GM18505 (cell line): ENCODE measurements around the gene LRRC4C.
"Not testable (repeated sequence)": the region's sequence is repeated elsewhere in the genome, so short reads cannot be mapped to it uniquely, and the experiment has no call there.

Source experiments
- ATAC-seq: cut with Tn5 transposase; IDR thresholded peaks from one replicate; pipeline ENCODE4 v1.9.1; 2021; ENCODE audit not compliant: unreplicated experiment
- POLR2A ChIP-seq: IDR thresholded peaks from 4 replicates; pipeline ENCODE4 v1.6.1; 2011; ENCODE audit warnings: borderline replicate concordance; ENCODE audit not compliant: insufficient read depth, insufficient read length; ENCODE audit errors: extremely low read depth

The LRRC4C gene

DNA sequence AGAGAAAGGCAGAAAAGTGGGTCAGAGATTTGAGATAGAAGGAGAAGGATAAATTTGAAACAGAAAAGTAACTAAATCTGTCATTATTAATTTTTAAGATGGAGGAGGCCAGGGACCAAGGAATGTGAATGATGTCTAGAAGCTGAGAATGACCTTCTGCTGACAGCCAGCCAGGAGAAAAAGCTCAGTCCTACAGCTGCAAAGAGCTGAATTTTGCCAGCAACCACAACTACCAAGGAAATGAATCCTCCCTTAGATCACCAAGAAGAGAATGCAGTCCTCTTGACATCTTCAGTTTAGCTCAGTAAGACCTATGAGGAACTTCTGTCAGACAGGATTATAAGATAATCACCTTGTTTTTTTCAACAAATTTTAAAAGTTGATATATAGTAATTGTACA, 538.2 kb downstream of the LRRC4C start:
- ATAC-seq: no peak
- TF ChIP-seq POLR2A: no peak

DNA sequence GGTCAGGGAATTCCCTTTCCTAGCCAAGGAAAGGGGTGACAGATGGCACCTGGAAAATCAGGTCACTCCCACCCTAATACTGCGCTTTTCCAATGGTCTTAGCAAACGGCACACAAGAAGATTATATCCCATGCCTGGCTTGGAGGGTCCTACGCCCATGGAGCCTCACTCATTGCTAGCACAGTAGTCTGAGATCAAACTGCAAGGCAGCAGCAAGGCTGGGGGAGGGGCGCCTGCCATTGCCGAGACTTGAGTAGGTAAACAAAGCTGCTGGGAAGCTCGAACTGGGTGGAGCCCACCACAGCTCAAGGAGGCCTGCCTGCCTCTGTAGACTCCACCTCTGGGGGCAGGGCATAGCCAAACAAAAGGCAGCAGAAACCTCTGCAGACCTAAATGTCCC, 548.7 kb downstream of the LRRC4C start:
- not testable (repeated sequence) for ATAC-seq

DNA sequence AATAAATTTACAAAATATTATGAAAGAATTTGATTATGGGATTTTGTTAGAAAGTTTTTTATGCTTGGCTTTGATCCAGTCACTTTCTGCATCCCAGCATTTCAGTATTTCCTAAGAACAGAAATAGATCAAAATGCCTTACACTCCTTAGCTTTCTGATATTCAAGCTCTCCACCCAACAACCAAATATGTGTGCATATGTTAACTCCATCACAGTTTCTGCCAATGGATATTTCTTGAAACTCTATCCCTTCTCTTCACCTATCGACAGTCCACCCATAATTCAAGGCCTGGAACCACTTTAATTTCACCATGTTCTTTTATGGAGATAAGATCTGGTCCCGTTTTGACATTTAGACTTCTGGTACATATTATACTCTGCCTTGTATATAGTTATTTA, 565.0 kb downstream of the LRRC4C start:
- no peak for ATAC-seq
- no peak for TF ChIP-seq POLR2A

DNA sequence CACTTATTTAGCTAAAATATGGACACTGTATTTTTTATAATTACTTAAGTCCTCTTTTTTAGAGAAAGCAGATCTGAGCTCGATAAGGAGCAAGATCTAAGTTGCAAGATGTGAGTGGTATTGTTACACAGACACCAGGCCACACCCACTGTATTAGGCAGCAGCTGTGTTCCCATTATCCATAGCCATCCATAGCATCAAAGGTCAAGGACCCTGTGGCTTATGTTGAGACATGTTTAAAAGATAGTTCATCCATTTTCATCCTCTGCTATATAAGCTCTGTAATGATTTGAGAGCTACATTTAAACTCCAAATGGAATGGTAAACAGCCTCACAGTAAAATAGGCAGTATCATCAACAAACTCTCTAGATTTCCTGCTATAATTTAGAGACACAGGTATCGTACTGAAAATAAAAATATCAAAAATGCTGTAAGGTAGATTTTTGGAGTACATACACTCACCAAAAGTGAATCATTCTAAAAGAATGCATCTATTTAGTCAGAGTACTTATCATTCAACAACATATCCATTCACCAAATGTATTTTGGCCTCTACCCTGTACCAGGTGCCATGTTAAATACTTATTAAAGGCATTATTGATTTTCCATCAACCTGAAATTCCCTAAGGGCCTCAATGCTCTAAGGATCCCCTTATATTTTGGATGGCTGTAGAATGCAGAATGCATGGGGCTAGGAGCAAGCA, 574.0 kb downstream of the LRRC4C start:
- no peak for ATAC-seq
- no peak for TF ChIP-seq POLR2A

- no peak for ATAC-seq
- no peak for TF ChIP-seq POLR2A
Measured at GRCh38 chr11:40882301-40882700, 577.2 kb downstream of the LRRC4C start.

- TF ChIP-seq POLR2A: no peak
- ATAC-seq: no peak
Measured at GRCh38 chr11:40879911-40880310, 579.5 kb downstream of the LRRC4C start.

- ATAC-seq: no peak
- no peak for TF ChIP-seq POLR2A
Measured at GRCh38 chr11:40877981-40878380, 581.5 kb downstream of the LRRC4C start.

GRCh38 chr11:40877256-40877655, 582.2 kb downstream of the LRRC4C start:
- no peak for TF ChIP-seq POLR2A
- no peak for ATAC-seq

- TF ChIP-seq POLR2A: no peak
- no peak for ATAC-seq
Measured at GRCh38 chr11:40867991-40868632, 591.3 kb downstream of the LRRC4C start.

DNA sequence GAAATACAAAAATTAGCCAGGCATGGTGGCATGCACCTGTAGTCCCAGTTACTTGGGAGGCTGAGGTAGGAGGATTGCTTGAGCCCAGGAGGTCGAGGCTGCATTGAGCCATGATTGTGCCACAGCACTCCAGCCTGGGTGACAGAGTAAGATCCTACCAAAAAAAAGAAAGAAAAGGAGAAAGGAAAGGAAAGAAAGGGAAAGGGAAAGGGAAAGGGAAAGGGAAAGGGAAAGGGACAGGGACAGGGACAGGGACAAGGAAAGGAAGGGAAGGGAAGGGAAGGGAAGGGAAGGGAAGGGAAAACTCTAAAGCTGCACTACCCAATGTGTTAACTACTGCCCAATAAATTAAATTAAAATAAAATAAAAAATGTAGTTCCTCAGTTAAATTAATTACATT, 601.7 kb downstream of the LRRC4C start:
- not testable (repeated sequence) for ATAC-seq

GRCh38 chr11:40842750-40843339, 616.6 kb downstream of the LRRC4C start:
- no peak for TF ChIP-seq POLR2A
- no peak for ATAC-seq

DNA sequence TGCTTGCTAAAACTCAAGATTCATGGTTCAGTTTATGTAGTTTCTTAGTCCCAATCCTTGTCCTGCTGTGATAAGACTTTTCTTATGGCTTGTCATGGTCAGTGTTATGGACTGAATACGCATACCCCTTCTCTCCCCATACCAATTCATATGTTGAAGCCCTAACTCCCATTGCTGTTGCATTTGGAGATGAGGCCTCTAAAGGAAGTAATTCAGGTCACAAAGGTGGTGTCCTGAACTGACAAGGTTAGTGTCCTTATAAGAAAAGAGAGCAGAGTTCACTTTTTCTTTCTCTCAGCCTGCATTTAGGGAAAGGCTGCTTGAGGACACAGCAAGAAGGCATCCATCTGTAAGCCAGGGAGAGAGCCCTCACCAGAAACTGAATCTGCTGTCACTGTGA, 618.2 kb downstream of the LRRC4C start:
- TF ChIP-seq POLR2A: no peak
- no peak for ATAC-seq

- ATAC-seq: no peak
Measured at GRCh38 chr11:40838181-40838683, 621.2 kb downstream of the LRRC4C start.

GRCh38 chr11:40827116-40827515, 632.3 kb downstream of the LRRC4C start:
- no peak for TF ChIP-seq POLR2A
- no peak for ATAC-seq

More at GRCh38 chr11:40838181-40838683, 621.2 kb downstream of the LRRC4C start:
- no peak for TF ChIP-seq POLR2A
